CD4-positive, alpha-beta T cell (primary cell): ENCODE measurements around the gene ATXN1. TPM values are rescaled to one million over a fixed set of nuclear protein-coding genes. Genes with fewer than 3 reads are reported as not detected.
A peak's percentile ranks its signal among the peaks of the same experiment; 100 is the strongest.

Source experiments
- ATAC-seq: fragments of 200-7000 bp; cut with Tn5 transposase; one replicate; pipeline ENCODE4 v1.10.0; 2022; ENCODE audit warnings: mild to moderate bottlenecking; ENCODE audit not compliant: poor library complexity
- CTCF ChIA-PET: fragments of 350-600 bp; sonication (Branson Sonifier 250); formaldehyde crosslinking; loops from one replicate; lab custom pipeline; 2021; ENCODE audit warnings: antibody characterized with exemption, inconsistent platforms; lab: Charles Lee
- POLR2A ChIA-PET: fragments of 350-600 bp; sonication (Branson Sonifier 250); formaldehyde crosslinking; loops from one replicate; lab custom pipeline; 2021; ENCODE audit warnings: antibody characterized with exemption, inconsistent platforms; lab: Charles Lee
- DNase-seq, 14 experiments: peaks; one replicate each; pipeline ENCODE4 v3.0.0-alpha.2; 2013 to 2020; ENCODE audit warnings: mixed read lengths in 2 of 14
- H3K27ac ChIP-seq, 2 donors: one replicate each; pipeline versions ENCODE4 v1.5.1 to v1.7.0; 2013; ENCODE audit warnings: low read length in 2 of 2, low read depth in 1 of 2, mild to moderate bottlenecking in 1 of 2
- H3K27me3 ChIP-seq, 2 experiments: 1 replicate in 1 of 2; 2 replicates in 1 of 2; pipeline versions ENCODE4 v1.6.1 to v1.7.0; 2013; ENCODE audit warnings: low read length in 2 of 2, control low read depth in 1 of 2, mild to moderate bottlenecking in 1 of 2, moderate library complexity in 1 of 2; ENCODE audit not compliant: insufficient read depth in 2 of 2, control insufficient read depth in 1 of 2
- H3K36me3 ChIP-seq: one replicate; pipeline ENCODE4 v1.6.1; 2013; ENCODE audit warnings: low read length, control low read depth; ENCODE audit not compliant: insufficient read depth
- H3K4me1 ChIP-seq: one replicate; pipeline ENCODE4 v1.6.1; 2013; ENCODE audit warnings: low read length, control low read depth; ENCODE audit not compliant: insufficient read depth
- H3K4me3 ChIP-seq: one replicate; pipeline ENCODE4 v1.5.1; 2013; ENCODE audit warnings: mild to moderate bottlenecking, low read length, moderate library complexity
- H3K9me3 ChIP-seq, 2 experiments: 1 replicate in 1 of 2; 2 replicates in 1 of 2; pipeline versions ENCODE4 v1.6.1 to v1.7.0; 2013; ENCODE audit warnings: low read length in 2 of 2, mild to moderate bottlenecking in 2 of 2, control low read depth in 1 of 2, moderate library complexity in 1 of 2; ENCODE audit not compliant: control insufficient read depth in 1 of 2, insufficient read depth in 1 of 2
- H3K27ac Mint-ChIP-seq: one replicate; pipeline ENCODE4 v1.8.0; 2020; ENCODE audit warnings: mixed read lengths
- H3K27me3 Mint-ChIP-seq: one replicate; pipeline ENCODE4 v1.8.0; 2021; ENCODE audit warnings: mixed read lengths
- H3K36me3 Mint-ChIP-seq: one replicate; pipeline ENCODE4 v1.8.0; 2021; ENCODE audit warnings: low read depth, mixed read lengths
- H3K4me1 Mint-ChIP-seq: one replicate; pipeline ENCODE4 v1.8.0; 2021; ENCODE audit warnings: low read depth, mixed read lengths
- H3K4me3 Mint-ChIP-seq: one replicate; pipeline ENCODE4 v1.8.0; 2020; ENCODE audit warnings: mild to moderate bottlenecking, mixed read lengths
- H3K9me3 Mint-ChIP-seq: one replicate; pipeline ENCODE4 v1.8.0; 2020; ENCODE audit warnings: mixed read lengths
- intact Hi-C, 2 experiments: fragments of 100-400 bp; cut with DNase I in 1 of 2; cut with micrococcal nuclease in 1 of 2; formaldehyde crosslinking; loops; one replicate each; pipeline versions ENCODE4 v1.15.1 to v1.9.0; 2023 to 2025; cut with DNase I, micrococcal nuclease
- total RNA-seq, 174 experiments: library from RNA in 2 of 174; stranded (reverse) in 2 of 174; gene quantifications; one replicate each; pipeline ENCODE4 v1.2.3 and lab custom pipeline; 2021 to 2026
- TF ChIP-seq, protein P1 (sequence below): fragments of 200-600 bp; IDR thresholded peaks from one replicate; pipeline ENCODE4 v1.8.0; 2022; ENCODE audit warnings: antibody characterized with exemption, mild to moderate bottlenecking

ATXN1 gene
- total RNA-seq, 2 experiments from 2014 or later, result 74.2 to 76.7 TPM

DNA sequence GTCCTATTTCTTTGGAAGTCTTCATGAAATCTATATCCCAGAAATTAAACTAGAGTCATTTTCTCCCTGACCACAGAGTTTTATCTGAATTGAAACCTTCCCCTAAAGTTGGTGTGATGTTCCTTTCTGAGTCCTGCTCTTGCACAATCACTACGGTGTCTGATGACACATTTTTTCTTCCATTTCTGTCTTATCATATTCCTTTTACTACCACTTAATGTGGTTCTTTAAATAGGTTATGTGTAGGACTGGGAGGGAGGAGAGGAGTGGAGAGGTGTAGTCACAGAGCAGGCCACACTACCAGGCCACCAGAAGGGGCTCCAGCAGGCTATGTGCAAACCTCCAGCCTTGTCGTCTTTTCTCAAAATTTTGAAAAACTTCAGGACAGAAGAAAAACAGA, 39.7 kb upstream of the ATXN1 start:
- no peak overlapping the region for H3K27ac ChIP-seq
- H3K36me3 ChIP-seq, result no peaks in the 10 kb centered on the region
- H3K4me1 Mint-ChIP-seq, result no peaks in the 10 kb centered on the region
- ChIA-PET CTCF (interaction anchor here (0.6 to 1.1 kb wide), 3 partner anchors 13 to 485 kb away, joined by 3 to 5 read pairs (median 3); no protein-coding TSS in a partner anchor), POLR2A (no interaction called here)
- ATAC-seq, result no peak
- no peak overlapping the region for H3K27ac Mint-ChIP-seq
- no peak overlapping the region for H3K4me3 Mint-ChIP-seq
- H3K27me3 ChIP-seq, result no peaks in the 10 kb centered on the region
- peak in 1 of 14 experiments; percentile 5 for DNase-seq
- H3K27me3 Mint-ChIP-seq, result no peaks in the 10 kb centered on the region
- TF ChIP-seq, protein P1, sequence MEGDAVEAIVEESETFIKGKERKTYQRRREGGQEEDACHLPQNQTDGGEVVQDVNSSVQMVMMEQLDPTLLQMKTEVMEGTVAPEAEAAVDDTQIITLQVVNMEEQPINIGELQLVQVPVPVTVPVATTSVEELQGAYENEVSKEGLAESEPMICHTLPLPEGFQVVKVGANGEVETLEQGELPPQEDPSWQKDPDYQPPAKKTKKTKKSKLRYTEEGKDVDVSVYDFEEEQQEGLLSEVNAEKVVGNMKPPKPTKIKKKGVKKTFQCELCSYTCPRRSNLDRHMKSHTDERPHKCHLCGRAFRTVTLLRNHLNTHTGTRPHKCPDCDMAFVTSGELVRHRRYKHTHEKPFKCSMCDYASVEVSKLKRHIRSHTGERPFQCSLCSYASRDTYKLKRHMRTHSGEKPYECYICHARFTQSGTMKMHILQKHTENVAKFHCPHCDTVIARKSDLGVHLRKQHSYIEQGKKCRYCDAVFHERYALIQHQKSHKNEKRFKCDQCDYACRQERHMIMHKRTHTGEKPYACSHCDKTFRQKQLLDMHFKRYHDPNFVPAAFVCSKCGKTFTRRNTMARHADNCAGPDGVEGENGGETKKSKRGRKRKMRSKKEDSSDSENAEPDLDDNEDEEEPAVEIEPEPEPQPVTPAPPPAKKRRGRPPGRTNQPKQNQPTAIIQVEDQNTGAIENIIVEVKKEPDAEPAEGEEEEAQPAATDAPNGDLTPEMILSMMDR, result no peak
- H3K9me3 Mint-ChIP-seq, result no peaks in the 10 kb centered on the region
- H3K36me3 Mint-ChIP-seq, result no peaks in the 10 kb centered on the region
- intact Hi-C loops, result no loop called here
- no peak overlapping the region for H3K4me3 ChIP-seq
- no peaks in the 10 kb centered on the region for H3K9me3 ChIP-seq
- H3K4me1 ChIP-seq, result no peaks in the 10 kb centered on the region

- Mint-ChIP-seq H3K9me3 (no peaks in the 10 kb centered on the region), H3K27ac (no peak overlapping the region), H3K36me3 (no peaks in the 10 kb centered on the region), H3K4me1 (no peaks in the 10 kb centered on the region), H3K4me3 (no peak overlapping the region), H3K27me3 (no peaks in the 10 kb centered on the region)
- H3K27me3 ChIP-seq, result no peaks in the 10 kb centered on the region
- no peak overlapping the region for H3K4me3 ChIP-seq
- TF ChIP-seq, protein P1, result no peak
- ATAC-seq, result no peak
- ChIA-PET POLR2A (no interaction called here), CTCF (interaction anchor here (1.1 kb wide), 2 partner anchors 13 to 29 kb away, joined by 3 read pairs; no protein-coding TSS in a partner anchor)
- DNase-seq, result no peak
- H3K27ac ChIP-seq, result no peak overlapping the region
- H3K9me3 ChIP-seq, result no peaks in the 10 kb centered on the region
- no peaks in the 10 kb centered on the region for H3K36me3 ChIP-seq
- H3K4me1 ChIP-seq, result no peaks in the 10 kb centered on the region
- intact Hi-C loops, result no loop called here
These were observed 39.1 kb upstream of the ATXN1 start for GRCh38 chr6:16800341-16800740.

DNA sequence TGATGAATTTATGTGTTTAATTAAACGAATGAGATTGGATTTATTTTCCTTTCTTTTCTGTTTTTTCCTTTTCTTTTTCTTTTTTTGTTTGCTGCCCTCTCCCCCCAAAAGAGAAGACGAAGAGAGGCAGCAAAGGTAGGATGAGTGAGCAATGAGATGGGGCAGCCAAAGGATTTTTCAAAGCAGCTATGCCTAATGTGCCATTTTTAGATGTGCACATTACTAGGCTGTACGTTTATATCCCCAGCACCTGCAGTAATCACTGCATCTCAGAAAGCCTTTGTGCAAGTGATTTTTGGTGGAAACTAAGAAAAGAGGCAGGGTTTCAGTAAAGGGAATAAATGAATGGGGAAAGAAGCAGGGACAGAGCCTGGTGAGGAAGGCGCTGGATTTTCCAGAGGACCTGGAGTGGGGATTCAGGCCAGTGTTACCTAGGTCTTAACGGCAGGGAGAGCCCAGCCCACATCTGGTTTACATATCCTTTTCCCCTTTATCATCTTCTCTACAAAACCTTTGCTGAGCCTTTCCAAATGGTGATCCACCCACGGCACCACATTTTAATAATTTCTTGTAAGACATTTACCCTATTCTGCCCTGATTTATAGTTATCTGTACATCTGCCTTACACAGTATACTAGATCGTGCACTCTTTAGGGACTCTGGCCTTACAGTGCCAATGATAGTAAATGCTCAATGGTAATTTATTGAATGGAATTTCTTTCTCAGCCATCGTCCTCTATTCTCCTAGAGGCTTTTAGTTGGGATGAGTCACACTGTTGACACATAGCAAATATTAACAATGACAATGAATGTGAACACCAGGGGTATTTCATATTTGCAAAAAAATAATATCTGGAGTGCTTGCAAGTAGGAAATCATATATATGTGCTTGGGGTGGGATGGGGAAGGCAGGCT, 38.3 kb upstream of the ATXN1 start:
- no peak overlapping the region for H3K27ac Mint-ChIP-seq
- Histone ChIP-seq H3K27ac (no peak overlapping the region), H3K36me3 (no peaks in the 10 kb centered on the region), H3K4me3 (no peak overlapping the region), H3K4me1 (no peaks in the 10 kb centered on the region), H3K27me3 (no peaks in the 10 kb centered on the region), H3K9me3 (no peaks in the 10 kb centered on the region)
- H3K4me1 Mint-ChIP-seq, result no peaks in the 10 kb centered on the region
- intact Hi-C loops, result no loop called here
- no peaks in the 10 kb centered on the region for H3K9me3 Mint-ChIP-seq
- ATAC-seq, result no peak
- TF ChIP-seq, protein P1, result no peak
- ChIA-PET CTCF (interaction anchor here (1.1 kb wide), 1 partner anchor 29 kb away, joined by 3 read pairs; no protein-coding TSS in a partner anchor), POLR2A (no interaction called here)
- no peak overlapping the region for H3K4me3 Mint-ChIP-seq
- H3K36me3 Mint-ChIP-seq, result no peaks in the 10 kb centered on the region
- DNase-seq, result no peak
- H3K27me3 Mint-ChIP-seq, result no peaks in the 10 kb centered on the region
